ENCODE measurements around the gene MLLT6. TPM values are rescaled to one million over a fixed set of nuclear protein-coding genes. Genes with fewer than 3 reads are reported as not detected.

Gene MLLT6
- total and polyA plus RNA-seq, 2 of the 13 experiments (the other 11 are each of a cell fraction or from before 2014, with no cell fraction given): 50.7 to 69.5 TPM

- no peak for TF ChIP-seq ZXDC (CRISPR knock-in tag; IDR thresholded peaks at IDR 0.05)
- no peak for TF ChIP-seq ZNF784 (CRISPR knock-in tag; IDR thresholded peaks at IDR 0.05; ENCODE audit: borderline replicate concordance)
- TF ChIP-seq ZNF841 (CRISPR knock-in tag; IDR thresholded peaks at IDR 0.05; ENCODE audit: borderline replicate concordance): no peak
- TF ChIP-seq NCOA1 (CRISPR knock-in tag; IDR thresholded peaks at IDR 0.05): no peak; the same call in 1 of the 2 replicates
- TF ChIP-seq ZSCAN30 (CRISPR knock-in tag; IDR thresholded peaks at IDR 0.05): no peak
- TF ChIP-seq NCOA5 (CRISPR knock-in tag; IDR thresholded peaks at IDR 0.05): no peak
- 0 out of 2 replicates have a peak, but pooled peaks have one; percentile 17 for TF ChIP-seq RXRA (CRISPR knock-in tag; IDR thresholded peaks at IDR 0.05)
- TF ChIP-seq ZNF597 (CRISPR knock-in tag; IDR thresholded peaks at IDR 0.05): no peak
- no peak for TF ChIP-seq SALL1 (CRISPR knock-in tag; IDR thresholded peaks at IDR 0.05)
- no peak for TF ChIP-seq ARID3A (IDR thresholded peaks at IDR 0.05; ENCODE audit: low read depth, low read length)
- TF ChIP-seq GPBP1L1 (CRISPR knock-in tag; IDR thresholded peaks at IDR 0.05): no peak
- TF ChIP-seq STAT5B (CRISPR knock-in tag; IDR thresholded peaks at IDR 0.05): no peak
- TF ChIP-seq IKZF1 (IDR thresholded peaks at IDR 0.05): no peak
- TF ChIP-seq CEBPB (IDR thresholded peaks at IDR 0.05; ENCODE audit: borderline replicate concordance, low read depth, low read length): no peak
- no peak for TF ChIP-seq BCL6 (CRISPR knock-in tag; IDR thresholded peaks at IDR 0.05)
- no peak for TF ChIP-seq RNF2 (conservative IDR thresholded peaks at IDR 0.05; ENCODE audit: low read depth)
- TF ChIP-seq HIC2 (CRISPR knock-in tag; IDR thresholded peaks at IDR 0.05; ENCODE audit: low read depth): no peak
Observed at GRCh38 chr17:38733982-38734973, 29.2 kb downstream of the MLLT6 start (continued).

Data from HepG2 (cell line).